Head of caudate nucleus (tissue), 42 donors: Measurements from ENCODE around the gene LRRC45.
A peak's percentile ranks its signal among the peaks of the same experiment; 100 is the strongest.

Source experiments
- DNase-seq, 42 donors: peaks; one replicate each; pipeline versions ENCODE4 v3.0.0 to v3.0.0-alpha.2; 2020 to 2021; ENCODE audit warnings: mixed read lengths in 7 of 42
- intact Hi-C: fragments of 100-400 bp; cut with DNase I; formaldehyde crosslinking; loops from one replicate; pipeline ENCODE4 v1.15.0; 2022

LRRC45 gene

GRCh38 chr17:82004517-82005455 lies 18.3 kb upstream of the LRRC45 start:
- intact Hi-C loops, result no loop called here
- DNase-seq, result no peak

GRCh38 chr17:82005701-82006348 lies 17.3 kb upstream of the LRRC45 start:
- intact Hi-C loops, result no loop called here
- DNase-seq, result no peak

DNA sequence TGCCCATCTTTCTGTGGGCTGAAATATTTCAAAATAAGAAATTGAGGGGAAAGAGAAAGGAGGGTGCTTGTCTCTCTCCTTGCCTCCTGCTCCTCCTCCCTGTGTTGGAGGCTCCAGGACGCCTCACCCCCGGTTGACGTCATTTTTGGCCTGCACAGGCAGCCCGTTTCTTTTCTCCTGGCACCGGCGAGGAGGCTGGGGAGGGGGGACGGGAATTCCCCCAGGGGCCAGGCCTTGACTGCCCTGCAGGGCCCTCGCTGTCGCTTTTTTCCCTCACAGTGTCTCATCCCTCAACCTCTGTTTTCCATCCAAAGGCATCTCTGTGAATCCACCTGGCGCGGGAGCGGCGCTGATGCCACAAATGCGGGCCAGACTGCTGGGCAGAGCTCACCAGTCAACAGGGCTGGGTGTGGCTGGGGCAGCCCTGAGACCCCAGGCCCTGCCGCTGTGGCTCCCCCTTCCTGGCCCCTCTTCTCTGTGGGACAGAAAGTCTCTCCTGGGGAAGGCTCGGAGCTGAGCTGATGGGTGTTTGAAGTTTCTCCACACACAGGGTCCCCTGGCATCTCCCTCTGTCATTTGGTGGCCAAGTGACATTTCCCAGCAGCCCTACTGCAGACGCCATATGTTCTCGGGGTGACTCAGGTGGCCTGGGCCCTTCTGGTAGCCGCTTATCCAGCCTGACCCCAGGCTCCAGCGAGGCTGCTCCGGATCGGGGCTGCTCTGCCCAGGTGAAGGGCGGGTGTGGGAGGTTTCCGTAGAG lies 16.5 kb upstream of the LRRC45 start:
- intact Hi-C loops, result no loop called here
- peak in 28 of 42 donors; percentile 20 to 79 (median 56) for DNase-seq

DNA sequence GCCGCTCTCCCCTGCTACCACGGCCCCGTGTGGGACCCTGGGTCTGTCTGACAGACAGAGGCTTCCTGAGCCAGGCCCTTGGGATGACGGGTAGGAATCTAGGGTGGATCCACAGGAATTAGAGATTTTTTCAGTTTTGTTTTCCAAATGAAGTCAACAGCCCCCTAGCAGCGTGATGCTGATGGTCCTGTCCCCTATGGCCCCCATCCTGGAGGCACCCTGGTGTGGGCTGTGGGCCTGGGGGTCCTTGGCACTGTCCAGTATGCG lies 15.9 kb upstream of the LRRC45 start:
- intact Hi-C loops, result no loop called here
- no peak for DNase-seq

DNA sequence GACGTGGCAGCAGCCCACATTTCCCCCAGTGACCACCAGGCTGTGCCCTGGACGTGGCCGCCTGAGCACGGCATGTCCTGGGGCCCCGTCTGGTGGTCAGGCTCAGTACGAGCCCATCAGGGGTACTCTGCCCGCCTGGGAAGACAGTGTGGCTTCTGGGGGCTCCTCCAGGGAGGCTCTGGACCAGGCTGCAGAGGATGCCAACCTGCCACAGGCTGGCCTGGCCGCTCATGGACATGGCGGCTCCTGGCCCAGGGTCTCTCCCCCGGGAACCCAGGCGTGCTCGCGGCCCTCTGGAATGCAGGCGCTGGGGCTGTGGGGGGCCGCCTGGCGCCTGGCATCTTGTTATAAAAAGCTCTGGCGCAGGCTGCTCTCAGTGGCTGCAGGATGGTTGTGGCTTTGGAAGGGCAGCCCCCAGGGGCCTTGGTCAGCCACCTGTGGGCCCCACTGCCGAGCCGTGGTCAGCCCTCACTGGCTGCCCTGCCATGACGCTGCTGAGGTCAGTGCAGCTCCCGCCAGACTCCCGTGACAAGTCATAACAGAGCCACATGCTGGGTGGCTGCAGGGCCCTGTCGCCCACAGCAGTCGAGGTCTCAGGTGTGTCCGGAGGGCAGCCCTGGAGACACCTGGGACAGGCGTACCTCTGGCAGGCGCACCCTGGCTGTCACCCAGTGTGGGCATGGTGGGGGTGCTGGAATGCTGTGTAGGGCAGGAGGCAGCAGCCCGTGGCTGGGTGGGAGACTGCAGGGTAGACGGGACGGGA lies 15.4 kb upstream of the LRRC45 start:
- intact Hi-C loops, result no loop called here

DNA sequence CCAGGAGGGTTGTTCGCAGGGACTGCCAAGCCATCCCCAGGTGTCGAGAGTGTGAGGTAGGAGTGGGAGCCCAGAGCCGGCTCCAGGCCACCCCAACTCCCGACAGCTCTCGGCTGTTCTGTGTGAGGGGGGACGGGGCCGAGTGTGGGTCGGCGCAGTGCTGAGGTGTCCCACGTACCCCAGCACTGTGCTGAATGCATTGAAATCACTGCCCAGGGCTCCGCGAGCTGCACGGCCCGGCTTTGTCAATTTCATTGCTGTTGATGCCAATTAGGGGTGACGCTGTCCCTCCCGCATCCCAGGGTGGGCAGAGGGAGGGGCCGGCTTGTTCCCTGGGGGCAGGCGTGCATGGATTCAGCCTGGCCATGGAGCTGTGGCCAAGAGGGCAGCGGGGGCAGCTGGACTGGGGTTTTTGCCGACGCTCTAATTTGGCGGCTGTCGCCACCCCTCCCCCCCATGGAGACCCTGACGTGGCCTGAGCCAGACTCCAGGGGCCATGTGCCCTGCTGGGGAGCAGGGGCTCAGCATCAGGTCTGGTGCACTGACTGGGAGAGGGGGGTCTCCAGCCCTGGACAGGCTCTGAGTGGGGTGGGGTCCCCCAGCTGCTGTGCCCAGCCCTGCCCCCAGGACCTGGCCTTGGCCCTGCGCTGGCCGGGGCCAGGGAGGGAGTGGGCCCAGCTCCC lies 14.7 kb upstream of the LRRC45 start:
- DNase-seq, result no peak
- intact Hi-C loops, result no loop called here

More for the DNA sequence above, 15.4 kb upstream of the LRRC45 start:
- DNase-seq, result no peak

- peak in 2 of 42 donors; percentile 46 to 52 for DNase-seq
- intact Hi-C loops, result no loop called here
Measured at GRCh38 chr17:82008941-82009405, 14.1 kb upstream of the LRRC45 start.

GRCh38 chr17:82009413-82009812 lies 13.7 kb upstream of the LRRC45 start:
- DNase-seq, result no peak
- intact Hi-C loops, result no loop called here

GRCh38 chr17:82010575-82011525 lies 12.3 kb upstream of the LRRC45 start:
- no peak for DNase-seq
- intact Hi-C loops, result no loop called here

GRCh38 chr17:82011617-82012187 lies 11.4 kb upstream of the LRRC45 start:
- DNase-seq, result no peak
- intact Hi-C loops, result no loop called here

GRCh38 chr17:82012261-82012639 lies 10.9 kb upstream of the LRRC45 start:
- DNase-seq, result no peak
- intact Hi-C loops, result no loop called here

GRCh38 chr17:82012640-82013295 lies 10.3 kb upstream of the LRRC45 start:
- no peak for DNase-seq
- intact Hi-C loops, result no loop called here

DNA sequence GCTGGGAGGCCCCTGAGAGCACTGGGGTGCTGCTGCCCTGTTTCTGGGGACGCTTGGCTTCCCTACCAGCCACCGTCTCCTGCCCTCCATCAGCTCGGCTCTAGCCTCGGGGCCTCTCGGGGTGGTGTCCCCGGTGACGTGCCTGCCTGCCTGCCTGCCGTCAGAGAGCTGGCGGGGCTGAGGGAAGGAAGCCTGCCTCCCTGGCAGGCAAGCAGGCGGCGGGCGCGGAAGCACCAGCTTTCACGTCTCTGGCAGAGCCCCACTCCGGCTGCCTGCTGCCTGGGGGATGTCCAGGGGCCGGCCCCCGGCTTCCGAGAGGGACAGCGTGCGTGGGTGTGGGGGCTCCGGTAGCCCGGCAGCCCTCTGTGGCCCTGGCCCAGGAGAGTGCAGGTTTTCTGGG lies 9.8 kb upstream of the LRRC45 start:
- intact Hi-C loops, result no loop called here
- DNase-seq, result peak in 17 of 42 donors; percentile 20 to 71 (median 45)

DNA sequence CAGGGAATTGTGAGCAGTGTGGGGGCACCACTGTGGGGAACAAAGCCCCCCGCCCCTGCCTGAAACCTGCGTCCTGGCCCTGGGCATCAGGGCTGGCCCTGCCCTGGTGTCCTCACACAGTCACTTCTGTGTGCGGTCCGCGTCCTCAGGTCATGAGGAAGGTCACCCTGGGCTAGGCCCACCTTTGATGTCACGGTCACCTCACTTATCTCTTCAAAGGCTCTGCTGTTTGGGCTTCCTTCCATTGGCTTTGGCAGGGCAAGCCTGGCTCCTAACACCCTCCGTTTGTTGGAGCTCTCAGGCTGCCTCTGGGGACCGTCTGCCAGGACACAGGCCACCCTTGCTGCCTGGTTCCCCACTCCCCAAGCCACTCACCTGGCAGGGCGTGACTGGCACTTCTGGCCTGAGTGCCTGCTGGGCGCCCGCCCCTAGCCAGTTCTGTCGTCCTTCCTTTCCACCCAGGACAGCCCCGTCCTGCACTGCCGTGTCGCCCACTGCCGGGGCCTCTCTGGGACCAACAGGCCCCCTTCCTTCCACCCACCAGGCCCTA lies 9.3 kb upstream of the LRRC45 start:
- intact Hi-C loops, result no loop called here

GRCh38 chr17:82014432-82014831 lies 8.7 kb upstream of the LRRC45 start:
- intact Hi-C loops, result no loop called here
- peak; percentile 28 to 93 (median 76) for DNase-seq

More for the DNA sequence above, 9.3 kb upstream of the LRRC45 start:
- DNase-seq, result no peak

DNA sequence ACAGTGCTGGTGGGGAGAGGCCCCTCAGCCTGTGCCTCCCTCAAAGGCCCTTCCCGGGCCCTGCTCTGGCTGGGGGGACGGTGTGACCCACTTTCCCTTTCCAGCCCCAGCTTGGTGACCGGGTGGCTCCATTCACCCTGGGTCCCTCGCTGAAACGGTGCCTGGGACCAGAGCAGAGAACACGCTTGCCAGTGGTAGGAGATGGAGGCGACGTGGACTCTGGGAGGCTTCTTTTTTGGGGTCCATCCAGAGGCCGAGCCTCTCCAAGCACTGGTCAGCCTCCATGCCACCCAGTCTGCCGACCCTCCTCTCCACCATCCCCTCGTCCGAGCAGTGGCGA lies 8.2 kb upstream of the LRRC45 start:
- DNase-seq, result no peak
- intact Hi-C loops, result no loop called here
